HEK293 (cell line): ENCODE measurements around the gene PRLHR.

ENCODE experiments used
- CTCF ChIA-PET: fragments of 350-600 bp; formaldehyde crosslinking; extraction: SDS; loops from one replicate; lab custom pipeline; 2021; ENCODE audit warnings: antibody characterized with exemption; lab: Yijun Ruan, JAX
- POLR2A ChIA-PET: fragments of 300-600 bp; formaldehyde crosslinking; extraction: SDS; loops from one replicate; lab custom pipeline; 2020; ENCODE audit warnings: antibody characterized with exemption, inconsistent platforms; lab: Yijun Ruan, JAX
- H3K27ac ChIP-seq: fragments of 200-500 bp; sonication (Bioruptor generic); 2 replicates; pipeline ENCODE4 v1.5.1; 2014; ENCODE audit warnings: low read depth, low read length, control low read depth, inconsistent platforms; ENCODE audit errors: extremely low read depth
- H3K36me3 ChIP-seq, 2 experiments: fragments of 200-500 bp in 1 of 2; sonication (Bioruptor generic) in 1 of 2; 1 replicate in 1 of 2; 2 replicates in 1 of 2; pipeline ENCODE4 v1.5.1; 2014 to 2017; ENCODE audit warnings: inconsistent platforms in 2 of 2, low read length in 2 of 2; ENCODE audit not compliant: control insufficient read depth in 2 of 2, insufficient read depth in 1 of 2
- H3K4me1 ChIP-seq: fragments of 200-500 bp; sonication (Bioruptor generic); 2 replicates; pipeline ENCODE4 v1.5.1; 2014; ENCODE audit warnings: mild to moderate bottlenecking, low read length, inconsistent platforms; ENCODE audit not compliant: control insufficient read depth, insufficient read depth
- H3K4me3 ChIP-seq: 2 replicates; pipeline ENCODE4 v1.5.1; 2011; ENCODE audit warnings: low read depth, mild to moderate bottlenecking, control low read depth, low read length, moderate library complexity
- H3K9me3 ChIP-seq: fragments of 200-500 bp; sonication (Bioruptor generic); 2 replicates; pipeline ENCODE4 v1.5.1; 2014; ENCODE audit warnings: low read depth, low read length, inconsistent platforms; ENCODE audit not compliant: control insufficient read depth, insufficient read depth
- BCL11B ChIP-seq: fragments of 450-650 bp; formaldehyde crosslinking; IDR thresholded peaks from 2 replicates; pipeline ENCODE4 v1.5.1; 2016; ENCODE audit warnings: low read depth, missing biosample characterization, missing genetic modification characterization
- KLF8 ChIP-seq: fragments of 450-650 bp; formaldehyde crosslinking; IDR thresholded peaks from 2 replicates; pipeline ENCODE4 v1.5.1; 2016; ENCODE audit warnings: missing biosample characterization, missing genetic modification characterization
- SP2 ChIP-seq: fragments of 450-650 bp; formaldehyde crosslinking; IDR thresholded peaks from 2 replicates; pipeline ENCODE4 v1.5.1; 2016; ENCODE audit warnings: missing biosample characterization, missing genetic modification characterization
- SP3 ChIP-seq: fragments of 450-650 bp; formaldehyde crosslinking; IDR thresholded peaks from 2 replicates; pipeline ENCODE4 v1.5.1; 2016; ENCODE audit warnings: missing biosample characterization, missing genetic modification characterization
- ZNF112 ChIP-seq: fragments of 450-650 bp; formaldehyde crosslinking; IDR thresholded peaks from 2 replicates; pipeline ENCODE4 v1.5.0; 2017; ENCODE audit warnings: missing biosample characterization, missing genetic modification characterization
- ZNF114 ChIP-seq: fragments of 450-650 bp; formaldehyde crosslinking; IDR thresholded peaks from 2 replicates; pipeline ENCODE4 v1.5.0; 2017; ENCODE audit warnings: missing biosample characterization, missing genetic modification characterization
- ZNF140 ChIP-seq: fragments of 450-650 bp; formaldehyde crosslinking; IDR thresholded peaks from 2 replicates; pipeline ENCODE4 v1.5.1; 2016; ENCODE audit warnings: missing biosample characterization, missing genetic modification characterization
- ZNF157 ChIP-seq: fragments of 450-650 bp; formaldehyde crosslinking; IDR thresholded peaks from 2 replicates; pipeline ENCODE4 v1.5.1; 2016; ENCODE audit warnings: missing biosample characterization, missing genetic modification characterization
- ZNF175 ChIP-seq: fragments of 450-650 bp; formaldehyde crosslinking; IDR thresholded peaks from 2 replicates; pipeline ENCODE4 v1.5.1; 2016; ENCODE audit warnings: missing biosample characterization, missing genetic modification characterization
- ZNF202 ChIP-seq: fragments of 450-650 bp; formaldehyde crosslinking; IDR thresholded peaks from 2 replicates; pipeline ENCODE4 v1.5.1; 2016; ENCODE audit warnings: missing biosample characterization, missing genetic modification characterization, borderline replicate concordance
- ZNF248 ChIP-seq: fragments of 450-650 bp; formaldehyde crosslinking; IDR thresholded peaks from 2 replicates; pipeline ENCODE4 v1.5.1; 2017; ENCODE audit warnings: missing biosample characterization, missing genetic modification characterization
- ZNF335 ChIP-seq: fragments of 450-650 bp; formaldehyde crosslinking; conservative IDR thresholded peaks from 2 replicates; pipeline ENCODE4 v1.5.1; 2016; ENCODE audit warnings: missing biosample characterization, missing genetic modification characterization
- ZNF510 ChIP-seq: fragments of 450-650 bp; formaldehyde crosslinking; IDR thresholded peaks from 2 replicates; pipeline ENCODE4 v1.5.1; 2018; ENCODE audit warnings: mild to moderate bottlenecking, missing genetic modification characterization, missing biosample characterization; ENCODE audit not compliant: insufficient replicate concordance
- ZNF530 ChIP-seq: fragments of 450-650 bp; formaldehyde crosslinking; IDR thresholded peaks from 2 replicates; pipeline ENCODE4 v1.5.1; 2016; ENCODE audit warnings: low read depth, missing biosample characterization, missing genetic modification characterization
- ZNF600 ChIP-seq: fragments of 450-650 bp; formaldehyde crosslinking; IDR thresholded peaks from 2 replicates; pipeline ENCODE4 v1.5.1; 2016; ENCODE audit warnings: missing biosample characterization, missing genetic modification characterization
- ZNF768 ChIP-seq: fragments of 450-650 bp; formaldehyde crosslinking; IDR thresholded peaks from 2 replicates; pipeline ENCODE4 v1.5.1; 2018; ENCODE audit warnings: missing biosample characterization, mild to moderate bottlenecking, missing genetic modification characterization
- TF ChIP-seq, protein P1 (sequence below): fragments of 450-650 bp; formaldehyde crosslinking; IDR thresholded peaks from 2 replicates; pipeline ENCODE4 v1.5.1; 2016; ENCODE audit warnings: missing biosample characterization, missing genetic modification characterization
- TF ChIP-seq, protein P2 (sequence below): fragments of 450-650 bp; formaldehyde crosslinking; IDR thresholded peaks from 2 replicates; pipeline ENCODE4 v1.5.1; 2016; ENCODE audit warnings: missing biosample characterization, missing genetic modification characterization, borderline replicate concordance
- TF ChIP-seq, protein P3 (sequence below): fragments of 450-650 bp; formaldehyde crosslinking; IDR thresholded peaks from 2 replicates; pipeline ENCODE4 v1.5.1; 2016; ENCODE audit warnings: missing biosample characterization, missing genetic modification characterization
- TF ChIP-seq, protein P4 (sequence below): fragments of 450-650 bp; formaldehyde crosslinking; IDR thresholded peaks from 2 replicates; pipeline ENCODE4 v1.5.1; 2016; ENCODE audit warnings: missing biosample characterization, missing genetic modification characterization
- TF ChIP-seq, protein P5 (sequence below): fragments of 450-650 bp; formaldehyde crosslinking; IDR thresholded peaks from 2 replicates; pipeline ENCODE4 v1.5.1; 2016; ENCODE audit warnings: missing biosample characterization, missing genetic modification characterization

PRLHR gene

DNA sequence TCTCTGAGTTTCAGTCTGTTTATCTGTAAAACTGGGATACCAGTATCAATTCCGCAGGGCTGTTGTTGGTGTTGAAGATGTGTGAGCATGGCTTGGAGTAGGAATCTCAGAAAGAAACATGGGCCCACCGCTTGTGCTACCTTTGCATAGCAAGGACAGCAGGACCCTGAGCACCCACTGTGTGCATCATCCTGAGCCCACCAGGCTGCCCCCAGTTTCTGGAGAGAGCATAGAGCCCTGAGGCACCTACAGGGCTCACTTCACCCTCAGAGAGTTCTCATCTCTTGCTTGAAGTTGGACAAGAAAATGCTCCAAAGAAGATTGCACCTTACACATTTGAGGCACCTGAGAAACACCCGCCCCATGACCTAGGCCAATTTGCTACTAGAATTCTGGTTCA is 12.9 kb downstream of the PRLHR start (continued):
- TF ChIP-seq, protein P1, sequence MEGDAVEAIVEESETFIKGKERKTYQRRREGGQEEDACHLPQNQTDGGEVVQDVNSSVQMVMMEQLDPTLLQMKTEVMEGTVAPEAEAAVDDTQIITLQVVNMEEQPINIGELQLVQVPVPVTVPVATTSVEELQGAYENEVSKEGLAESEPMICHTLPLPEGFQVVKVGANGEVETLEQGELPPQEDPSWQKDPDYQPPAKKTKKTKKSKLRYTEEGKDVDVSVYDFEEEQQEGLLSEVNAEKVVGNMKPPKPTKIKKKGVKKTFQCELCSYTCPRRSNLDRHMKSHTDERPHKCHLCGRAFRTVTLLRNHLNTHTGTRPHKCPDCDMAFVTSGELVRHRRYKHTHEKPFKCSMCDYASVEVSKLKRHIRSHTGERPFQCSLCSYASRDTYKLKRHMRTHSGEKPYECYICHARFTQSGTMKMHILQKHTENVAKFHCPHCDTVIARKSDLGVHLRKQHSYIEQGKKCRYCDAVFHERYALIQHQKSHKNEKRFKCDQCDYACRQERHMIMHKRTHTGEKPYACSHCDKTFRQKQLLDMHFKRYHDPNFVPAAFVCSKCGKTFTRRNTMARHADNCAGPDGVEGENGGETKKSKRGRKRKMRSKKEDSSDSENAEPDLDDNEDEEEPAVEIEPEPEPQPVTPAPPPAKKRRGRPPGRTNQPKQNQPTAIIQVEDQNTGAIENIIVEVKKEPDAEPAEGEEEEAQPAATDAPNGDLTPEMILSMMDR (tag by site-specific recombination) = no peak
- no peak for TF ChIP-seq ZNF112 (tag by site-specific recombination)
- no peak for TF ChIP-seq ZNF157 (tag by site-specific recombination)
- no peak for TF ChIP-seq ZNF335 (tag by site-specific recombination)

DNA sequence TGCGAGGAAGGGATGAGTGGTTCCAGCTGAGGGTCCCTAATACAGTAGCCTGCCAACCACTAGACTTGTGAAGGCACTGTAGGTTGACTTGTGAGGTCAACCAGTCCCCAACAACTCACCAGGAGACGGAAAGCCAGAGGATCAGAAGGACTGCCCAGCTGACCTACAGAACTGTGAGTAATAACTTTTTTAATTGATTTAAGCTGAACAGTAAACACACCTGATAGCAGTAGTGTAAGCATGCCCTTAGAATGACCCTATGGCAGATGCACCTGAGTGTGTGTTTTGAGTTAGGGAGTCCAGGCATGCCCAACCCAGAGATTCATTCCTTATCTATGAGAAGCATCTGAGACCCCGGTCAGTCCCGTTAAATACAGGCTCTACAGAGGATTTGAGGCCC is 14.1 kb downstream of the PRLHR start:
- ChIA-PET CTCF (interaction anchor here (4.8 kb wide), 1 partner anchor 13 kb away, joined by 28 read pairs; no protein-coding TSS in a partner anchor), POLR2A (no interaction called here)
- no peaks in the 10 kb centered on the region for H3K9me3 ChIP-seq
- no peak overlapping the region for H3K4me3 ChIP-seq
- TF ChIP-seq, protein P2, sequence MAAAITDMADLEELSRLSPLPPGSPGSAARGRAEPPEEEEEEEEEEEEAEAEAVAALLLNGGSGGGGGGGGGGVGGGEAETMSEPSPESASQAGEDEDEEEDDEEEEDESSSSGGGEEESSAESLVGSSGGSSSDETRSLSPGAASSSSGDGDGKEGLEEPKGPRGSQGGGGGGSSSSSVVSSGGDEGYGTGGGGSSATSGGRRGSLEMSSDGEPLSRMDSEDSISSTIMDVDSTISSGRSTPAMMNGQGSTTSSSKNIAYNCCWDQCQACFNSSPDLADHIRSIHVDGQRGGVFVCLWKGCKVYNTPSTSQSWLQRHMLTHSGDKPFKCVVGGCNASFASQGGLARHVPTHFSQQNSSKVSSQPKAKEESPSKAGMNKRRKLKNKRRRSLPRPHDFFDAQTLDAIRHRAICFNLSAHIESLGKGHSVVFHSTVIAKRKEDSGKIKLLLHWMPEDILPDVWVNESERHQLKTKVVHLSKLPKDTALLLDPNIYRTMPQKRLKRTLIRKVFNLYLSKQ (tag by site-specific recombination) = no peak
- TF ChIP-seq ZNF248 (tag by site-specific recombination) = no peak
- no peak for TF ChIP-seq ZNF600
- no peak for TF ChIP-seq ZNF202 (tag by site-specific recombination)
- TF ChIP-seq, protein P3, sequence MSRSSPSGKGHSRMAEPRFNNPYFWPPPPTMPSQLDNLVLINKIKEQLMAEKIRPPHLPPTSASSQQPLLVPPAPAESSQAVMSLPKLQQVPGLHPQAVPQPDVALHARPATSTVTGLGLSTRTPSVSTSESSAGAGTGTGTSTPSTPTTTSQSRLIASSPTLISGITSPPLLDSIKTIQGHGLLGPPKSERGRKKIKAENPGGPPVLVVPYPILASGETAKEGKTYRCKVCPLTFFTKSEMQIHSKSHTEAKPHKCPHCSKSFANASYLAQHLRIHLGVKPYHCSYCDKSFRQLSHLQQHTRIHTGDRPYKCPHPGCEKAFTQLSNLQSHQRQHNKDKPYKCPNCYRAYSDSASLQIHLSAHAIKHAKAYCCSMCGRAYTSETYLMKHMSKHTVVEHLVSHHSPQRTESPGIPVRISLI (tag by site-specific recombination) = no peak
- no peak for TF ChIP-seq ZNF768 (tag by site-specific recombination)
- TF ChIP-seq KLF8 (tag by site-specific recombination) = no peak
- no peaks in the 10 kb centered on the region for H3K36me3 ChIP-seq
- H3K4me1 ChIP-seq = no peaks in the 10 kb centered on the region
- no peak overlapping the region for H3K27ac ChIP-seq

DNA sequence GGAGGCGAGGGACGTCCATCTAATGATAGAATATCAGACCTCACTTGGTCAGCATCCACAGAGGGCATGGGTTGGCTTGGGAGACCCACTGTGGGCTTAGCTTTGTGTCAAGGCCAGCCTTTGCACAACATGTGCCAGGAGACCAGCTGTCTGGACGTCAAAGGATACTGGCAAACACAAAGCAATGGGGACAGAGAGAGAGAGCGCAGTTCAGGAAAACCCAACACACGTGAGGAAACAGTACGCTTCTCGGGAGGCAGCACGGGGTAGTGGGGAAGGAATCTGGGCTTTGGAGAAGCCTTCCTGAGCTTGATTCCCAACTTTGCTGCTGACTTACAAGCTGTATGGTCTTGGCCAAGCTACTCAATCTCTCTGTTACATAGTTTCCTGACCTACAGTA is 14.7 kb downstream of the PRLHR start:
- CTCF ChIA-PET = interaction anchor here (0.6 to 4.8 kb wide), 2 partner anchors 13 to 158 kb away, joined by 6 to 28 read pairs; no protein-coding TSS in a partner anchor
- Histone ChIP-seq H3K9me3 (no peaks in the 10 kb centered on the region), H3K4me3 (no peak overlapping the region), H3K4me1 (no peaks in the 10 kb centered on the region)
- POLR2A ChIA-PET = no interaction called here
- TF ChIP-seq BCL11B (tag by site-specific recombination) = no peak
- TF ChIP-seq SP3 = no peak
- TF ChIP-seq ZNF510 (tag by site-specific recombination) = no peak
- TF ChIP-seq SP2 = no peak
- TF ChIP-seq, protein P4, sequence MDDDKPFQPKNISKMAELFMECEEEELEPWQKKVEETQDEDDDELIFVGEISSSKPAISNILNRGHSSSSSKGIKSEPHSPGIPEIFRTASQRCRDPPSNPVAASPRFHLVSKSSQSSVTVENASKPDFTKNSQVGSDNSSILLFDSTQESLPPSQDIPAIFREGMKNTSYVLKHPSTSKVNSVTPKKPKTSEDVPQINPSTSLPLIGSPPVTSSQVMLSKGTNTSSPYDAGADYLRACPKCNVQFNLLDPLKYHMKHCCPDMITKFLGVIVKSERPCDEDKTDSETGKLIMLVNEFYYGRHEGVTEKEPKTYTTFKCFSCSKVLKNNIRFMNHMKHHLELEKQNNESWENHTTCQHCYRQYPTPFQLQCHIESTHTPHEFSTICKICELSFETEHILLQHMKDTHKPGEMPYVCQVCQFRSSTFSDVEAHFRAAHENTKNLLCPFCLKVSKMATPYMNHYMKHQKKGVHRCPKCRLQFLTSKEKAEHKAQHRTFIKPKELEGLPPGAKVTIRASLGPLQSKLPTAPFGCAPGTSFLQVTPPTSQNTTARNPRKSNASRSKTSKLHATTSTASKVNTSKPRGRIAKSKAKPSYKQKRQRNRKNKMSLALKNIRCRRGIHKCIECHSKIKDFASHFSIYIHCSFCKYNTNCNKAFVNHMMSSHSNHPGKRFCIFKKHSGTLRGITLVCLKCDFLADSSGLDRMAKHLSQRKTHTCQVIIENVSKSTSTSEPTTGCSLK = no peak
- TF ChIP-seq, protein P5, sequence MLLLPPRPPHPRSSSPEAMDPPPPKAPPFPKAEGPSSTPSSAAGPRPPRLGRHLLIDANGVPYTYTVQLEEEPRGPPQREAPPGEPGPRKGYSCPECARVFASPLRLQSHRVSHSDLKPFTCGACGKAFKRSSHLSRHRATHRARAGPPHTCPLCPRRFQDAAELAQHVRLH (tag by site-specific recombination) = no peak
- TF ChIP-seq ZNF140 = no peak
- TF ChIP-seq ZNF530 = no peak
- no peak for TF ChIP-seq ZNF175 (tag by site-specific recombination)
- no peak for TF ChIP-seq ZNF114 (tag by site-specific recombination)
- TF ChIP-seq, all 188 proteins: peak for 0
- Histone ChIP-seq H3K27ac (no peak overlapping the region), H3K36me3 (no peaks in the 10 kb centered on the region)
